Stimulated activated effector memory CD8-positive, alpha-beta T cell treated with anti-CD3 and anti-CD28 coated beads, Interleukin-12 subunit alpha, Interleukin-12 subunit beta, amount 100 ng/mL, for 72 hours (primary cell): ENCODE measurements around the gene AP1G2.

ENCODE experiments used
- ATAC-seq: fragments of 150-1000 bp; cut with Tn5 transposase; 2 replicates; pipeline ENCODE4 v1.10.0; 2021
- DNase-seq, 2 donors: peaks; one replicate each; pipeline ENCODE4 v3.0.0; 2021 to 2022; ENCODE audit warnings: low spot score in 2 of 2
- H3K27ac Mint-ChIP-seq: one replicate; pipeline ENCODE4 v1.8.0; 2022; ENCODE audit warnings: mild to moderate bottlenecking, mixed read lengths
- H3K36me3 Mint-ChIP-seq: one replicate; pipeline ENCODE4 v1.8.0; 2022; ENCODE audit warnings: mild to moderate bottlenecking, mixed read lengths
- H3K4me1 Mint-ChIP-seq: one replicate; pipeline ENCODE4 v1.8.0; 2022; ENCODE audit warnings: mixed read lengths
- H3K4me3 Mint-ChIP-seq: one replicate; pipeline ENCODE4 v1.8.0; 2022; ENCODE audit warnings: mild to moderate bottlenecking, mixed read lengths
- H3K9me3 Mint-ChIP-seq: one replicate; pipeline ENCODE4 v1.8.0; 2022; ENCODE audit warnings: mixed read lengths

AP1G2 gene

DNA sequence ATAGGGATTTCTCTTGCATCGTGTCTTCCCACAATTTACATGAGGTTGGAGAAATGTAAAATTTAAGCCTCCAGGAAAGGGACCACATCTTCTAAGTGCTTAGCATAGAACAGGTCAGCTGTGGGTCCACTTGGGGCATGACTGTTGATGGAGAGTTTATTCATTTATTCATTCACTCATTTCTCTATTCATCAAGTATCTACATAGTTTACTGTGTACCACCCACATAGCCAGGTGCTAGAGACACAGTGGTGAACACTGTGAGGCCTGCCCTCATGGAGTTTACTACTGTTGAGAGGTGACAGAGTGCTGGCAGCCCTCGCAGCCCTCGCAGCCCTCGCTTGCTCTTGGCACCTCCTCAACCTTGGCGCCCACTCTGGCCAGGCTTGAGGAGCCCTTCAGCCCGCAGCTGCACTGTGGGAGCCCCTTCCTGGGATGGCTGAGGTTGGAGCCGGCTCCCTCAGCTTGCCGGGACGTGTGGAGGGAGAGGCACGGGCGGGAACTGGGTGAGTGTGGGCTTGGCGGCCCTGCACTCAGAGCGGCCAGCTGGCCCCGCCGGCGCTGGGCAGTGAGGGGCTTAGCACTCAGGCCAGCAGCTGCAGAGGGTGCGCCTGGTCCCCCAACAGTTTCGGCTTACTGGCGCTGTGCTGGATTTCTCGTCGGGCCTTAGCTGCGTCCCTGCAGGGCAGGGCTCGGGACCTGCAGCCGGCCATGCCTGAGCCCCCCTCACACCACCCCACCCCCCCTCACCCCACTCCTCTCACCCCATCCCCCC, 12.7 kb upstream of the AP1G2 start:
- H3K4me1 Mint-ChIP-seq: peaks cover 20% of the 10 kb centered on the region
- H3K9me3 Mint-ChIP-seq: no peaks in the 10 kb centered on the region
- no peak overlapping the region for H3K4me3 Mint-ChIP-seq
- H3K36me3 Mint-ChIP-seq: no peaks in the 10 kb centered on the region
- no peak for DNase-seq
- H3K27ac Mint-ChIP-seq: no peak overlapping the region
- ATAC-seq: no peak

DNA sequence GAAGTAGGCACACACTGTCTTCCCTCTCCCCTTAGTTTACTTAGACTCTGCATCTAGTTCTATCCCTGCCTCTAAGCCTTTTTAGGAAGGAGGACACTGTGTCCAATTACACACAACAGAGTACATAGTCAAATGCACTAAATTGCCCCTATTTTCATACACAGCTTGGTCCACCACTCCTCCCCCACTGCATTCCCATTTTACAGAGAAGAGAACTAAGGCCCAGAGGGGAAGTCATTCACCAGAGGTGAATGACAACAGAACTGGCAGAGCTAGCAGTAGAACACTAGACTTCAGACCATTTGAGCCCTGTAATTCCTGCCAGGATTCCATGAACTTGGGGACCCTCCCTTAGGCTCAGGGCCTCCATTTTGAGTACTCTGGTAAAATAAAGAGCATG, 12.1 kb upstream of the AP1G2 start:
- peaks cover 20% of the 10 kb centered on the region for H3K4me1 Mint-ChIP-seq
- no peak for ATAC-seq
- no peak for DNase-seq
- H3K27ac Mint-ChIP-seq: no peak overlapping the region
- no peak overlapping the region for H3K4me3 Mint-ChIP-seq
- H3K9me3 Mint-ChIP-seq: no peaks in the 10 kb centered on the region
- H3K36me3 Mint-ChIP-seq: no peaks in the 10 kb centered on the region

DNA sequence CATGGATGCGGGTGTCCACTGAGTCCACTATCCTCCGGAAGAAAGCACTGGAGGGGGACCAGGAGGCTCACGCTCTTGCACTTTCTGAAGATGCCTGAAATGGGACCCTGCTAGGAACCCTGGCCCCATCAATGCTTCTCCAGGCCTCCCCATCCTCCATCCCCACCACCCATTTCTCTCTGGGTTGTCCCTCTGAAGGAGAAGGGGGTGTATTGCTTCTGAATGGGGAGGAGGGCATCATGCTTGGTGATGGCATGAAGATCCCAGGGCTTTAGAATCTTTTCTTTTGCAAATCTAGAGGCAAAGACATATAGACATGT, 11.7 kb upstream of the AP1G2 start:
- ATAC-seq (no peak), DNase-seq (no peak)
- H3K4me1 Mint-ChIP-seq: peaks cover 20% of the 10 kb centered on the region
- no peak overlapping the region for H3K4me3 Mint-ChIP-seq
- H3K9me3 Mint-ChIP-seq: no peaks in the 10 kb centered on the region
- H3K36me3 Mint-ChIP-seq: no peaks in the 10 kb centered on the region
- H3K27ac Mint-ChIP-seq: no peak overlapping the region

DNA sequence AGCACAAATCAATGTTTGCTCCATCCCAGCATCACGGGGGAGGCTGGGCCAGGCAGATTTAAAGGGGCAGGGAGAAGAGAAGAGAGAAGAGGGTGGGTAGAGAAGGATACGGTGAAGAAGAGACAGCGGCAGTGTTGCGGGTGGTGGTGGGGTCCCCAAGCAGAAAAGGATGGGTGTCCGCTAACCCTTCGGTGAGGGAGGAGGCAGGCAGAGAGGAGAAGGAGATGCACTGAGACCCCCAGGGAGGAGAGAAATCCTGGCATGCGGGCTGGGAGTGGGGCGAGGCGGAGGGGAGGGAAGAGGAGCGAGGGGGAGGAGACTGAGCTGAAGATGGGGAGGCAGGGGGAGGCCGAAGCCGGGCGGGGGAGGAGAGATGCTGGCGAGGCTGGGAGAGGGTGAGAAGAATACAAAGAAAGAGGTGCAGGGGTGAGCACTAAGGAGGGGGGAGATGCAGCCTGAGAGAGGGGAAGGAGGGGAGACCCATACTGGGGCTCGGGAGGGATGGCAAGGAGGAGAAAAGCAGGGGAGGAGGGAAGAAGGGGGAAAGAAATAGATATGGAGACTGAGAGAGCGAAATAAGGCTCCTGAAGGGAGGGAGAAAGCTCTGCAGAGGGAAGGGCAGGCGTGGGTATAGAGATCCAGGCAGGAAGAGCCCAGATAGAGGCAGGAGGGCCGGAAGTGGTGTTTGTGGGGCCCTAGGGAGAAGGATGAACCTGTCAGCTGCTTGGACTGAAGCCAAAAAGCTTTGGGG, 11.1 kb upstream of the AP1G2 start, which contains the start of gene JPH4:
Gene JPH4, minus strand, starts transcription at position 231 of the 751 bp plus-strand sequence. CDS start 1,337 bp downstream, outside the sequence.
- ATAC-seq: no peak
- Mint-ChIP-seq H3K27ac (no peak within 1 kb of the TSS), H3K4me3 (peak within 1 kb of the TSS; percentile 42)

DNA sequence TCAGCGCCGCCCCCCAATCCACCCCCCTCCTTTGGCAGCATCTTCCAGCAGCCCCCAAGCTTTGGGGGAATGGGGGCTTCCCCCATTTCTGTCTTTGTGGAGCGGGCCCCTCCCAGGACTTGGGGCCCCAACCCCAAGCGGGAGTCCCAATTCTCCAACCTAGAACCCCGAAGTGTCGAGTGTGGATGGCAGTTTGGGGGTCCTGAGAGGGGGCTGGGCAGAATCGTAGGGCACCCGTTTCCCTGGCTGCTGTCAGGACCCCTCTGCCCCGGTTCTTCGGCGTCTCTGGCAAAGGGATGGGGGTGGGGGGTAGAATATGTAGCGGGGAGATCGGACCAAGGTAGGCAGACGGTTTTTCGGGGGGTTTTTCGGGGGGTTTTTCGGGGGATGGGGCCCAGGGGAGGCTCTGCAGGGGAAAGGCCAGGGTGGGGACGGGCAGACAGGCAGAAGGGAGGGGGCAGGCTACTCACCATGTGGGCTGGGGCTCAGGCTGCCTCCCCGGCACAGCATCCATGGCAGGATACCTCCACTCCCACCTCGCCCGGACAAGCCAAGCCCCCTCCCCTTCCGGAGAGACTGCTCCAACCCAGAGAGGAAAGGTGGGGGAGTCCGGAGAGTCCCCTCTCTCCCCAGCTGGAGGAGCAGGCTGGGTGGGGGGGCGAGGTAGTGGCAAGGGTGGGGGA, 10.3 kb upstream of the AP1G2 start:
- peaks cover 20% of the 10 kb centered on the region for H3K4me1 Mint-ChIP-seq
- ATAC-seq: no peak
- no peaks in the 10 kb centered on the region for H3K36me3 Mint-ChIP-seq
- H3K9me3 Mint-ChIP-seq: no peaks in the 10 kb centered on the region
- no peak overlapping the region for H3K27ac Mint-ChIP-seq
- no peak for DNase-seq
- H3K4me3 Mint-ChIP-seq: peak overlapping the region; percentile 42

More for the DNA sequence above, 11.1 kb upstream of the AP1G2 start, which contains the start of gene JPH4:
- no peaks in the 10 kb centered on the region for H3K9me3 Mint-ChIP-seq
- DNase-seq: no peak
- peaks cover 20% of the 10 kb centered on the region for H3K4me1 Mint-ChIP-seq
- no peaks in the 10 kb centered on the region for H3K36me3 Mint-ChIP-seq

DNA sequence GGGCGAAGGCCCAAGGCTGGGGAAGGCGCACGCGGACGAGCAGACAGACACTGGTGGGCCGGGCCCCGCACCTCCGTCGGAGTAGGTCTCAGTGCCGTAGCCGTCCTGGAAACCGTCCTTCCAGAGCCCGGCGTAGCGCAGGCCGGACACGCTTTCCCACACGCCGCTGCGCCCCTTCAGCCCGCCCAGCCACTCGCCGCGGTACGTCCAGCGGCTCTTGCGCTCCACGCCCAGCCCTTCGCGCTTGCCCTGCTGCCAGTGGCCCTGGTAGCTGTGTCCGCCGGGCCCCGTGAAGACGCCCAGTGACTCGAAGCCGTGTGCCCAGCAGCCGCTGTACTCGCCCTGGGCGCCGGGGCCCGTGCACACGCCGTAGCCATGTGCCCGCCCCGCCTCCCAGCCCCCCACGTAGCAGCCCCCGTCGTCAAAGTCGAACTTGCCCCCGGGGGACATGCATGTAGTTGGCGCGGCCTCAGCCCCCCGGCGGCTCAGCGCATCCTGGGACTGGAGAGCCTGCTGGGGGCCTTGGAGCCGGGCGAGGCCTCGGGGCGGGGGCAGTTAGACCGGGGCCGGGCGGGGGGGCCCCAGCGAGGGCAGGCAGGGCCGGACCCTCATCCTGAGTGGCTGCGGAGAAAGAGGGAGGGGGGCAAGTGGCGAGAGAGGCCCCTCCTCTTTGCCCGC, 9.6 kb upstream of the AP1G2 start:
- H3K27ac Mint-ChIP-seq: no peak overlapping the region
- H3K36me3 Mint-ChIP-seq: no peaks in the 10 kb centered on the region
- ATAC-seq (peak; percentile 47), DNase-seq (no peak)
- H3K9me3 Mint-ChIP-seq: no peaks in the 10 kb centered on the region
- H3K4me1 Mint-ChIP-seq: peaks cover 20% of the 10 kb centered on the region
- H3K4me3 Mint-ChIP-seq: peak overlapping the region; percentile 42

DNA sequence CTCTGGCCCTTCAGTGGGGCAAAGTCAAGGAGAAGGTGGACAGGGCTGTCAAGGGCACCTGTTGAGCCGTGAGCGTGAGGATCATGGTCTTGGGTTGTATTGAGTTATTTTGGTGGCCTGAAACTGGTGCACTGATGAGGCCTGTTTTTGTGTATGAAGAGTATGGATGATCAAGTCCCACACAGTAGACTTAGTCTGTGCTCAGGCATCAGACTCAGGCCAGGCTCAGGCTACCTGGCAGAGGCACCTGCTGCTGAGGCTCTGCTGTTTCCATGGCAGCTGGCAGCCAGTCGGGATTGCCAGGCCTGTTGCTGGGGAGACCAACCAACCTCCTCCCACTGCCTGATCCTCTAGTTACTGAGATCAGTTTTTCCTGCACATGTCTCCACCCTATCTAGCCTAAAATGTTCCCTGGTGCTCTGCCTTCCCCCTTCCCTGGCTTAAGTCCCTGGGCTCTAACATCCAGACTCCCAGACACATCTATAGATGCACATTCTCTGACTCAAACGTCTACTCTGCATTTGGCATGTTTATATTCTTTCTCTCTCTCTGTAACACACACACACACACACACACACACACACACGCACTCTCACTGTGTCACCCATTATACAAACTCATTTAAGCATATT, 5.9 kb upstream of the AP1G2 start:
- Mint-ChIP-seq H3K36me3 (peaks cover 7% of the 10 kb centered on the region), H3K9me3 (no peaks in the 10 kb centered on the region), H3K27ac (no peak overlapping the region), H3K4me1 (peaks cover 18% of the 10 kb centered on the region), H3K4me3 (no peak overlapping the region)
- ATAC-seq: no peak
- no peak for DNase-seq

DNA sequence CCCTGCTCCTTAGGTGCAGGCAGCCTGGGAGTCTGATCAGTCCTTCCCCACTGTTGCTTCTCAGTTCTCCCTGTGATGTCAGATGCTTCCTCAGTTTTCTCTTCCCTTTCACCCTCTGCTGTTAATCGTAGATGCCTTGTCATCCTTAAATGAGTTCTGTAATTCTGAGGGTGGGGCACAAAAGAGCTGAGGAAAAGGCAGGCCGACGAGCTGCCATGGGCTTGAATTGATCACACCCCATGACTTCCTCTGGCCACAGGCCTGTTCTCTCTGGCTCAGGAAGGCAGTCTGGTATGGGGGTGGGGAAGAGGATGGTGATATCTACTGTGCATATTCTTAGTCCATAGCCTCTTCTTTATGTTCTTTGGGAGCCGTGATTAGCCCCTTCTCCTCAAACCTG, 5.2 kb upstream of the AP1G2 start:
- H3K4me1 Mint-ChIP-seq: peaks cover 22% of the 10 kb centered on the region
- H3K4me3 Mint-ChIP-seq: no peak overlapping the region
- H3K36me3 Mint-ChIP-seq: peaks cover 7% of the 10 kb centered on the region
- H3K27ac Mint-ChIP-seq: peak overlapping the region; percentile 5
- H3K9me3 Mint-ChIP-seq: no peaks in the 10 kb centered on the region
- ATAC-seq (no peak), DNase-seq (no peak)

DNA sequence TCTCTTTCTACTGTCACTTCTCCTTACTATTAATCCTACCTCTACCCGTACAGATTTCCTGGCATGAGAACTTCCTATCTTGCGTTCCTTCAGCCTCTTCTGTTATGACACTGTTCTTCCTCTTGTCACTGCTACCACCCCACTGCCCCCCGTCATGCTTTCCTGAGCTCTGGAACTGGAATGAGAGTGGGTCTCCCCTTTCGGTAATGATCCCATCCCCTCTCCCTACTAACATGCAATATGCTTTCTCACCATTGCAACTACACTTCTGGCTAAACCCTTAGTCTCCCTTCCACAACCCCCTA, 4.9 kb upstream of the AP1G2 start:
- no peak for DNase-seq
- Mint-ChIP-seq H3K4me3 (no peak overlapping the region), H3K36me3 (peaks cover 10% of the 10 kb centered on the region), H3K4me1 (peaks cover 26% of the 10 kb centered on the region), H3K9me3 (no peaks in the 10 kb centered on the region), H3K27ac (peak overlapping the region; percentile 5)
- ATAC-seq: no peak

DNA sequence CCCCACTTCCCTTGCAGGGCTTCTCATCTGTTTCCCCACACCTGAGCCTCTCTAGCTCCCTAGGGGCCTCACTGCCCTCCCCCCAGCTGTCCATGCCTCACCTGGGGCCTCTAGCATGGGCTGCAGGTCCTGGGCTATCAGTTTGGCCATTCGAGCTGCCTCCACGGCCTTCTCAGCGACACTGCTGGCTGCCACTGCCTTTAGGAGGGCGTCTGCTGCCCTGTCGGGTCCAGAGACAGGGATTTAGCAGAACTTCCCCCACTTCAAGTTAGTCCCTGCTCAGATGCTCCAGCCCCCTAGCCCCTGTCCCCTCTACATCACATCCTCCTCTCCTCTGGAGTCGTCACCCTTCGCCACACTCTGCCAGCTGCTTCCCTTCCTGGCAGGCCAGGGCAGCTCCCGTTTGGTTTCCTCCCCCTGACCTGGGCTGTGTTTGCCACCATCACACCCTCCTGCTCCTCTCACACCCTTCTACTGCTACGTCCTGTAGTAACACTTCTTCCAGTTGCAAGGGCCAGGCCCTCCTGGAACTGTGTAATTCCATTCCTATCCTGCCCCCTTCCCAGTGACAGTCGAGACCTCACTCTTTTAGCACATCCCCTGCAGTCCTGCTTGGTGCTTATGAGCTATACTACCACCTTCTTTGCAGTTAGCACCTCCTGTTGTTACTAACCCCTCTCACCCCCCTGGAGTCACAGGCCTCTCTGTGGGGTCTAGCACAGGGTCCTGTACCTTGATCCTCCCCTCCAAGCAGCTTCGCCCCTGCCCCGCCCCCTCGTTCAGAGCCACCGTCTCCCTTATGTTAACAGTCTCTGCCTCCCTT, 4.3 kb upstream of the AP1G2 start:
- H3K4me3 Mint-ChIP-seq: no peak overlapping the region
- peaks cover 25% of the 10 kb centered on the region for H3K4me1 Mint-ChIP-seq
- H3K9me3 Mint-ChIP-seq: no peaks in the 10 kb centered on the region
- peak overlapping the region; percentile 79 for H3K27ac Mint-ChIP-seq
- DNase-seq (no peak), ATAC-seq (no peak)
- peaks cover 15% of the 10 kb centered on the region for H3K36me3 Mint-ChIP-seq

DNA sequence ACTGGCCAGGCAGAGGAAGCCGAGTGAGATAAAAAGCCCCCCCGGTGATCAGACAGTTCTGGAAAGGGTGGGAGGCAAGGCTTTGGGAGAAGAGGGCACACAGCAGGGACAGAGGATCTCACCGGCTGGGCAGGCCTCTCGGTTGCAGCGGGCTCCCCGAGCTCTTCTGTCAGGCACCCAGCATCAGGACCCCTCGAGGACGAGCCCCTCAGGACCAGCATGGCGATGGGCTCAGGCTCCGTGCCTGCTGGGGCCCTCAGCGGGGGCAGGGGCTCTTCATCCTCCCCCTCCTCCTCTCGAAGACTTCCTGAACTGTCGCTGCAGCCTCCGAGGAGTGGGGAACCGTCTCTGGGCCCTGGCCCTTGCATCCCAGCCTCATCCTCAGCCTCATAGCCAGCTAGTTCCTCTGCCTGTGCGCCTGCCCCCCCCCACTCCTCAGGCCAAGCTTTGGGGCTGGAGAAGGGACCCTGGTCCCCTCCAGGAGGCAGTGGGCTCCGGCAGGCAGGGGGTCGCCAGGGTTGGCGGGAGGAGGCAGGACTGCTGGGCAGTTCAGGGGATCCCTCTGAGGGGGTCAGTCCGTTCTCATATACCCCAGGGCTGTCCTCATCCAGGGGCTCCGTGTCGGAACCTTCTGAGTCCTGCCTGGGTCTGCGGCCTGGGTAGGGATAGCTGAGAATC, 3.4 kb upstream of the AP1G2 start:
- H3K9me3 Mint-ChIP-seq: no peaks in the 10 kb centered on the region
- H3K4me3 Mint-ChIP-seq: no peak overlapping the region
- peaks cover 25% of the 10 kb centered on the region for H3K4me1 Mint-ChIP-seq
- peaks cover 22% of the 10 kb centered on the region for H3K36me3 Mint-ChIP-seq
- ATAC-seq: no peak
- H3K27ac Mint-ChIP-seq: peak overlapping the region; percentile 79
- DNase-seq: no peak

DNA sequence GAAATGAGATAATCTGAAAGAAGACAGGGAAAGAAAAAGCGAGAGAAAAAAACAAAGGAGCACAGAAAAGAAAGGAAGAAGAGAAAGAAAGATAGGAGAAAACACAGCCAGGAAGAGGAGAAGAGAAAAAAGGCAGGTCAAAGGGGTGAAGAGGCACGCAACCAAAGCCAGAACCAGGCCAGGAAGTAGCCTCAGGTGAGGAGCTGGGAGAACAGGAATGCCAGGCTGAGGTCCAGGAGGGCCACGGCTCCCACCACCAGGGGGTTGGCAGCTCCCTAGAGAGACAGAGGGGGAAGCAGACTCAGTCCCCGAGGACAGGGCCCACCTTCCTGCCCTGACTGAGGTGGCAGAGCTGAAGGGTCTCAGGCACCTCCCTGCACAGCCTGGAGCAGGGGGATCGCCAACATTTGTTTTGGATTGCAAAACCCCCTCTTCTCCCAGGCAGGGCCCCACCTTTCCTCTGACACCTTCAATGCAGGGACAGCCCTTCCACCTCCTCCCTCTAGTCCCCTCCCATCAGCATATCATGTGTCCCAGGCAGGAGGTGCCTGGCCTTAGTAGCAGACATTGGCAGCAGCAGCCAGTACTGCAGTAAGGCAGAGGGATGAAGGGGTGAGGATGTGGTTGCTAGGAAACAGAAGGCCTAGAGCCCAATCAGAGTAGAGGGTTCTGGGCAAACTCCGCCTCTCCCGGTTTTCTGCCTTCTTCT, 2.0 kb upstream of the AP1G2 start:
- Mint-ChIP-seq H3K4me1 (peaks cover 34% of the 10 kb centered on the region), H3K27ac (peak overlapping the region; percentile 99), H3K9me3 (no peaks in the 10 kb centered on the region), H3K4me3 (no peak overlapping the region), H3K36me3 (peaks cover 35% of the 10 kb centered on the region)
- DNase-seq (no peak), ATAC-seq (no peak)

DNA sequence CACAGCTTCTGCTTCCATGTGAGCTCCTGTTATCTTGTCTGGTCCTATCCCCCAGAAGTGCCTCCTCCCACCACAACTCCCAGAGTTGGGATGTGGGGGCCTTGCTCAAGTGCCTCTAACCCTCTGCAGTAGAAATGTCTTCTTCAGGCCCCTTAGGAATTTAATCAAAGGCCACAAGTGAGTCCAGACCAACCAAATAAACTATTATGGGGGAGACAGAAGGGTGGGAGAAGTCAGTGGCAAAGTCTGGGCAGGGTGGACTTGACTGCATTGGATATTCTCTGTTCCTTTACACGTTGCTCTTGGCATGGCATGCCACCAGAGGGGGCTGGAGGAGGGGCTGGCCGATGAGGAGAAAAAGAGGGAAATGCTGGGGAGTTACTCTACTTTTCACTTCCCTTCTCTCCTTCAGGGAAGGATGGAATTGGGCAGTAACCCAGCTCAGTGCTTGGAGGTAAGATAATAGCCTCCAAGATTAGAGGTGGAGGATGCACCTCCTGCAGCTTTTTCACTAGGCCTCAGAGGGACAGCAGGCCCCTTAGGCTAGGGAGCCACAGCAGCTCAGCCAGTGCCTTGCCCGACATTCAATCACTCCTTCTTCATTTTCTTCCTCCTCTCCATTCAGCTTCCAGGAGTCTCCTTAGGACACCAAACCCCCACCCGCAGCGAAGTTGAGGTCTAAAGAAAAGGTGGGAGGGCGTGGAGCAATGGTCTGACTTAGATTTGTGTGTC, 1.2 kb upstream of the AP1G2 start:
- Mint-ChIP-seq H3K9me3 (no peaks in the 10 kb centered on the region), H3K27ac (peak overlapping the region; percentile 99), H3K4me1 (peaks cover 42% of the 10 kb centered on the region), H3K36me3 (peaks cover 40% of the 10 kb centered on the region), H3K4me3 (peak overlapping the region; percentile 99)
- no peak for ATAC-seq
- DNase-seq: no peak
